HFF-Myc (cell line): ENCODE measurements around the gene PPP1R7.

Source experiments
- DNase-seq: peaks from one replicate; pipeline ENCODE4 v3.0.0-alpha.2; 2011; ENCODE audit warnings: low read depth; ENCODE audit errors: extremely low read depth
- H3K4me3 ChIP-seq: replicated peaks from 2 replicates; pipeline ENCODE4 v1.5.1; 2011; ENCODE audit warnings: low read depth, mild to moderate bottlenecking, control low read depth, low read length
- CTCF ChIP-seq: IDR thresholded peaks from 2 replicates; pipeline ENCODE4 v1.5.1; 2012; ENCODE audit warnings: mild to moderate bottlenecking, low read depth, low read length, control low read depth; ENCODE audit errors: missing control alignments

PPP1R7 gene

GRCh38 chr2:241161646-241162281 is 11.5 kb downstream of the PPP1R7 start:
- no peak overlapping the region for H3K4me3 ChIP-seq
- no peak for TF ChIP-seq CTCF
- peak; percentile 49 for DNase-seq

GRCh38 chr2:241163601-241164118 is 13.4 kb downstream of the PPP1R7 start:
- no peak for DNase-seq
- no peak for TF ChIP-seq CTCF

GRCh38 chr2:241168366-241168765 is 18.1 kb downstream of the PPP1R7 start:
- no peak overlapping the region for H3K4me3 ChIP-seq
- no peak for DNase-seq
- TF ChIP-seq CTCF: no peak

More at GRCh38 chr2:241163601-241164118, 13.4 kb downstream of the PPP1R7 start:
- no peak overlapping the region for H3K4me3 ChIP-seq

- no peak overlapping the region for H3K4me3 ChIP-seq
- TF ChIP-seq CTCF: no peak
- DNase-seq: no peak
These were observed 23.3 kb downstream of the PPP1R7 start for GRCh38 chr2:241173557-241173956.

- no peak for DNase-seq
These were observed 27.5 kb downstream of the PPP1R7 start for GRCh38 chr2:241177526-241178334.

GRCh38 chr2:241178961-241179360 is 28.7 kb downstream of the PPP1R7 start:
- H3K4me3 ChIP-seq: no peak overlapping the region
- TF ChIP-seq CTCF: no peak
- DNase-seq: no peak

More at GRCh38 chr2:241177526-241178334, 27.5 kb downstream of the PPP1R7 start:
- TF ChIP-seq CTCF: no peak
- no peak overlapping the region for H3K4me3 ChIP-seq
